Liver (tissue), 9 donors: Measurements from ENCODE around the gene ARNT2. TPM values are rescaled to one million over a fixed set of nuclear protein-coding genes. Genes with fewer than 3 reads are reported as not detected.

Experiments used
- DNase-seq: peaks from one replicate; pipeline ENCODE4 v3.0.0-alpha.2; 2017; ENCODE audit warnings: low spot score
- H3K27ac ChIP-seq, 2 donors: one replicate each; pipeline ENCODE4 v1.7.0; 2013; ENCODE audit warnings: inconsistent platforms in 2 of 2, low read length in 2 of 2, control low read depth in 1 of 2, low read depth in 1 of 2, mild to moderate bottlenecking in 1 of 2
- H3K27me3 ChIP-seq, 4 donors: one replicate each; pipeline versions ENCODE4 v1.6.1 to v1.7.0; 2013; ENCODE audit warnings: low read length in 3 of 4, inconsistent platforms in 1 of 4, mild to moderate bottlenecking in 1 of 4, moderate library complexity in 1 of 4; ENCODE audit not compliant: control insufficient read depth in 4 of 4, insufficient read depth in 4 of 4
- H3K36me3 ChIP-seq, 4 donors: one replicate each; pipeline versions ENCODE4 v1.6.1 to v1.7.0; 2013; ENCODE audit warnings: low read length in 3 of 4, mild to moderate bottlenecking in 3 of 4, low read depth in 1 of 4, moderate library complexity in 1 of 4; ENCODE audit not compliant: control insufficient read depth in 4 of 4, insufficient read depth in 3 of 4
- H3K4me1 ChIP-seq, 4 donors: one replicate each; pipeline versions ENCODE4 v1.6.1 to v1.7.0; 2013; ENCODE audit warnings: low read length in 3 of 4, mild to moderate bottlenecking in 3 of 4, moderate library complexity in 1 of 4; ENCODE audit not compliant: control insufficient read depth in 4 of 4, insufficient read depth in 4 of 4
- H3K4me3 ChIP-seq, 3 donors: one replicate each; pipeline versions ENCODE4 v1.6.1 to v1.7.0; 2013; ENCODE audit warnings: low read length in 3 of 3, control low read depth in 1 of 3, low read depth in 1 of 3, mild to moderate bottlenecking in 1 of 3
- H3K9ac ChIP-seq, 2 donors: one replicate each; pipeline ENCODE4 v1.7.0; 2013; ENCODE audit warnings: low read length in 2 of 2, mild to moderate bottlenecking in 2 of 2, moderate library complexity in 2 of 2, control low read depth in 1 of 2, low read depth in 1 of 2
- H3K9me3 ChIP-seq, 4 donors: one replicate each; pipeline versions ENCODE4 v1.6.1 to v1.7.0; 2013; ENCODE audit warnings: low read length in 3 of 4; ENCODE audit not compliant: control insufficient read depth in 4 of 4
- EGR1 ChIP-seq, 2 donors: IDR thresholded peaks; 2 replicates each; pipeline ENCODE4 v1.6.1; 2016 to 2018; ENCODE audit warnings: antibody characterized with exemption in 2 of 2, low read depth in 2 of 2
- FOXA1 ChIP-seq: IDR thresholded peaks from 2 replicates; pipeline ENCODE4 v1.6.1; 2016; ENCODE audit warnings: antibody characterized with exemption
- FOXA2 ChIP-seq: IDR thresholded peaks from 2 replicates; pipeline ENCODE4 v1.6.1; 2016; ENCODE audit warnings: antibody characterized with exemption
- GABPA ChIP-seq, 2 donors: IDR thresholded peaks in 1 of 2; conservative IDR thresholded peaks in 1 of 2; 2 replicates each; pipeline ENCODE4 v1.6.1; 2016; ENCODE audit warnings: antibody characterized with exemption in 2 of 2, mild to moderate bottlenecking in 1 of 2, moderate library complexity in 1 of 2
- HNF4A ChIP-seq, 2 donors: conservative IDR thresholded peaks; 2 replicates each; pipeline ENCODE4 v1.6.1; 2016; ENCODE audit warnings: antibody characterized with exemption in 2 of 2, mild to moderate bottlenecking in 2 of 2
- HNF4G ChIP-seq: IDR thresholded peaks from 2 replicates; pipeline ENCODE4 v1.6.1; 2016; ENCODE audit warnings: antibody characterized with exemption
- JUND ChIP-seq, 2 donors: IDR thresholded peaks; 2 replicates each; pipeline ENCODE4 v1.6.1; 2016; ENCODE audit warnings: antibody characterized with exemption in 2 of 2
- NR2F2 ChIP-seq: IDR thresholded peaks from 2 replicates; pipeline ENCODE4 v1.6.1; 2016; ENCODE audit warnings: antibody characterized with exemption
- RAD21 ChIP-seq, 2 donors: IDR thresholded peaks; 2 replicates each; pipeline ENCODE4 v1.6.1; 2016; ENCODE audit warnings: antibody characterized with exemption in 2 of 2, mild to moderate bottlenecking in 2 of 2
- RXRA ChIP-seq, 2 donors: IDR thresholded peaks; 2 replicates each; pipeline ENCODE4 v1.6.1; 2017 to 2018; ENCODE audit warnings: antibody characterized with exemption in 2 of 2, mild to moderate bottlenecking in 1 of 2
- TAF1 ChIP-seq: conservative IDR thresholded peaks from 2 replicates; pipeline ENCODE4 v1.6.1; 2016; ENCODE audit warnings: antibody characterized with exemption, mild to moderate bottlenecking
- WGBS: extraction: QIAGEN DNeasy Blood & Tissue Kit; methylation state at CpG from one replicate; pipeline ENCODE4 v1.1.7; 2013; 5-methylcytosine and 5-hydroxymethylcytosine counted together
- polyA plus RNA-seq, 2 donors: library from polyadenylated mRNA; stranded (reverse) in 1 of 2; unstranded in 1 of 2; fragments of 200-250 nt in 1 of 2; fragments of >200 nt in 1 of 2; fragmentation: Nextera tagmentation in 1 of 2; extraction: Ambion mirVana in 1 of 2; gene quantifications; one replicate each; pipeline versions ENCODE4 v1.2.1 to v1.2.3, GENCODE V29; 2013 to 2015
- total RNA-seq, 2 donors: library from RNA; depleted of rRNA; stranded (reverse); fragments of >200 nt; gene quantifications; one replicate each; pipeline ENCODE4 v1.2.3, GENCODE V29; 2014
- TF ChIP-seq, protein P1 (sequence below): IDR thresholded peaks from 2 replicates; pipeline ENCODE4 v1.6.1; 2016; ENCODE audit warnings: antibody characterized with exemption
- TF ChIP-seq, protein P2 (sequence below): IDR thresholded peaks from 2 replicates; pipeline ENCODE4 v1.6.1; 2016; ENCODE audit warnings: antibody characterized with exemption, mild to moderate bottlenecking
- TF ChIP-seq, protein P3 (sequence below): IDR thresholded peaks from 2 replicates; pipeline ENCODE4 v1.6.1; 2016; ENCODE audit warnings: antibody characterized with exemption
- TF ChIP-seq, protein P4 (sequence below): IDR thresholded peaks from 2 replicates; pipeline ENCODE4 v1.6.1; 2016; ENCODE audit warnings: antibody characterized with exemption
- donor health status: healthy.
- donor health status: healthy.
- donor health status: healthy.
- donor health status: healthy.
- donor health status: healthy.

ARNT2 gene
- total and polyA plus RNA-seq, 4 donors, result 0.17 to 0.92 (median 0.54) TPM

DNA sequence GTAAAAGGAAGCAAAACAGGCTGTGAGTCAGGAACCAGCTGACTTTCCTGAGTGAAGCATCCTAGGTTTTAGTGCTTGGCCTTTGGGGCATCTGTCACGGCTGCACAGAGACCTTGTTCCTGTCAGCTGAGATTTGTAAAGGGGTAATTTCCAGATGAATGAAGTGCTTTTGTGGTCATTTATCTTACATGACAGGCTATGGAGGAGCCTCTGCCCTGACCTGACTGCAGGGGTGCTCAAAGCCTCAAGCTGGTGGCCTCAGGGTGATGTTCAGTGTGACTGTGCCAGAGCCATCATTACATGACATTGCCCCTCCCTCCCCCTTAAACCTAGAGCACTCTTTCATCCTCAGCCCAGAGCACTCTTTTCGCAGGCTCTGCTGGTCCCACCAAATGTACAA is 132.5 kb downstream of the ARNT2 start:
- H3K9ac ChIP-seq, result no peak overlapping the region
- DNase-seq, result no peak
- H3K27ac ChIP-seq, result no peak overlapping the region
- no peaks in the 10 kb centered on the region for H3K9me3 ChIP-seq
- H3K36me3 ChIP-seq, result no peaks in the 10 kb centered on the region
- TF ChIP-seq TAF1 (no peak), RAD21 (IDR thresholded peaks at IDR 0.05) (no peak), NR2F2 (no peak), FOXA1 (no peak), GABPA (IDR thresholded peaks at IDR 0.05 in 1 of 2, conservative IDR thresholded peaks at IDR 0.05 in 1 of 2) (no peak), HNF4A (conservative IDR thresholded peaks at IDR 0.05) (no peak)
- TF ChIP-seq, protein P1, sequence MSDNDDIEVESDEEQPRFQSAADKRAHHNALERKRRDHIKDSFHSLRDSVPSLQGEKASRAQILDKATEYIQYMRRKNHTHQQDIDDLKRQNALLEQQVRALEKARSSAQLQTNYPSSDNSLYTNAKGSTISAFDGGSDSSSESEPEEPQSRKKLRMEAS, result no peak
- TF ChIP-seq, protein P2, sequence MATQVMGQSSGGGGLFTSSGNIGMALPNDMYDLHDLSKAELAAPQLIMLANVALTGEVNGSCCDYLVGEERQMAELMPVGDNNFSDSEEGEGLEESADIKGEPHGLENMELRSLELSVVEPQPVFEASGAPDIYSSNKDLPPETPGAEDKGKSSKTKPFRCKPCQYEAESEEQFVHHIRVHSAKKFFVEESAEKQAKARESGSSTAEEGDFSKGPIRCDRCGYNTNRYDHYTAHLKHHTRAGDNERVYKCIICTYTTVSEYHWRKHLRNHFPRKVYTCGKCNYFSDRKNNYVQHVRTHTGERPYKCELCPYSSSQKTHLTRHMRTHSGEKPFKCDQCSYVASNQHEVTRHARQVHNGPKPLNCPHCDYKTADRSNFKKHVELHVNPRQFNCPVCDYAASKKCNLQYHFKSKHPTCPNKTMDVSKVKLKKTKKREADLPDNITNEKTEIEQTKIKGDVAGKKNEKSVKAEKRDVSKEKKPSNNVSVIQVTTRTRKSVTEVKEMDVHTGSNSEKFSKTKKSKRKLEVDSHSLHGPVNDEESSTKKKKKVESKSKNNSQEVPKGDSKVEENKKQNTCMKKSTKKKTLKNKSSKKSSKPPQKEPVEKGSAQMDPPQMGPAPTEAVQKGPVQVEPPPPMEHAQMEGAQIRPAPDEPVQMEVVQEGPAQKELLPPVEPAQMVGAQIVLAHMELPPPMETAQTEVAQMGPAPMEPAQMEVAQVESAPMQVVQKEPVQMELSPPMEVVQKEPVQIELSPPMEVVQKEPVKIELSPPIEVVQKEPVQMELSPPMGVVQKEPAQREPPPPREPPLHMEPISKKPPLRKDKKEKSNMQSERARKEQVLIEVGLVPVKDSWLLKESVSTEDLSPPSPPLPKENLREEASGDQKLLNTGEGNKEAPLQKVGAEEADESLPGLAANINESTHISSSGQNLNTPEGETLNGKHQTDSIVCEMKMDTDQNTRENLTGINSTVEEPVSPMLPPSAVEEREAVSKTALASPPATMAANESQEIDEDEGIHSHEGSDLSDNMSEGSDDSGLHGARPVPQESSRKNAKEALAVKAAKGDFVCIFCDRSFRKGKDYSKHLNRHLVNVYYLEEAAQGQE, result no peak
- TF ChIP-seq, protein P3, sequence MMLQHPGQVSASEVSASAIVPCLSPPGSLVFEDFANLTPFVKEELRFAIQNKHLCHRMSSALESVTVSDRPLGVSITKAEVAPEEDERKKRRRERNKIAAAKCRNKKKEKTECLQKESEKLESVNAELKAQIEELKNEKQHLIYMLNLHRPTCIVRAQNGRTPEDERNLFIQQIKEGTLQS, result no peak
- no peaks in the 10 kb centered on the region for H3K4me1 ChIP-seq
- peaks cover 0 to 10% (median 0%) of the 10 kb centered on the region in 4 donors for H3K27me3 ChIP-seq
- no peak overlapping the region for H3K4me3 ChIP-seq
- 76% methylated on average over 2 of the region's 2 CpGs for WGBS

DNA sequence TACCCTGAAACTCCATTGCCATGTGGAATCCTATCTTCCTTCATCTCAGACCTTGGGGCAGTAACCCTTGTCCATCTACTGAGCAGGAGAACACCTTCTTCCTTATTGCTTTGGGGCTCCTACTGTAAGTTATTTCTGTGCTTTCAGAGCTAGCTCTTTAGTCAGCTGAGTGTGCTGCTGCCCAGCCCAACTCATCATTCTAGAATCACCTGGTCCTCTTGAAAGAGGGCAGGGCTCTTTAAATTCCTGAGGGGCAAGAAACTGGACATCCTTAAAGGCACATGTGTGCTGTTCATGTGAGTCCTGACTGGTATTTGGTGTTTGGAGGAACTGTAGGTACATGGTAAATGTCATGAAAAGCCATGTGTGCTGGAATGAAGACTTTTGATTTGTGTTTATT is 140.9 kb downstream of the ARNT2 start:
- H3K27me3 ChIP-seq, result peaks cover 0 to 18% (median under 1%) of the 10 kb centered on the region in 4 donors
- H3K4me1 ChIP-seq, result no peaks in the 10 kb centered on the region
- TF ChIP-seq HNF4A (conservative IDR thresholded peaks at IDR 0.05) (no peak), EGR1 (IDR thresholded peaks at IDR 0.05; ENCODE audit: low read depth in 2 of 2) (no peak), JUND (IDR thresholded peaks at IDR 0.05) (no peak), RAD21 (IDR thresholded peaks at IDR 0.05) (no peak), NR2F2 (no peak), RXRA (IDR thresholded peaks at IDR 0.05) (no peak), FOXA1 (no peak)
- TF ChIP-seq, protein P3, result no peak
- TF ChIP-seq, protein P1, result no peak
- DNase-seq, result no peak
- H3K9me3 ChIP-seq, result peaks cover 0 to 3% (median 0%) of the 10 kb centered on the region in 4 donors
- no peak overlapping the region for H3K9ac ChIP-seq
- no peak overlapping the region for H3K27ac ChIP-seq
- no peaks in the 10 kb centered on the region for H3K36me3 ChIP-seq
- no peak overlapping the region for H3K4me3 ChIP-seq

DNA sequence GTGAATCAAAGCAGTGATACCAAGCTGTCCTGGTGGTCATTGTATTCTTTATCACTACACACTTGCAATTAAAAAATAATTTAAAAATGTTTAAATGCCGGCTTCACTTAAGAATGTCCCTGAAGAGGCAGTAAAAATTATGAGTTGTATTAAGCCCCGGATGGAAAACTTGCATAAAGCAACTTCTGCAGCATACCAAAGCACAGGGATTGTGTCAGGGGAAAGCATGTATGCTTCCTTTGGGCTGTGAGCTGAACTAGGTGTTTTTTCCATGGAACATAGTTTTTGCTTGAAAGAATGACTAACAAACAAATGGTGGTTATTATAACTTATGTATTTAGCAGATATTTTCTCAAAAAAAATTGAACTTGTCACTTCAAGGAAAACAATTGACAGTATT is 143.1 kb downstream of the ARNT2 start:
- peaks cover 0 to 15% (median under 1%) of the 10 kb centered on the region in 4 donors for H3K27me3 ChIP-seq
- peaks cover 0 to 5% (median 0%) of the 10 kb centered on the region in 4 donors for H3K9me3 ChIP-seq
- no peak overlapping the region for H3K9ac ChIP-seq
- 91% methylated on average over 2 of the region's 2 CpGs for WGBS
- H3K36me3 ChIP-seq, result no peaks in the 10 kb centered on the region
- H3K4me1 ChIP-seq, result no peaks in the 10 kb centered on the region
- no peak for DNase-seq
- no peak overlapping the region for H3K27ac ChIP-seq
- no peak overlapping the region for H3K4me3 ChIP-seq
- TF ChIP-seq GABPA (IDR thresholded peaks at IDR 0.05 in 1 of 2, conservative IDR thresholded peaks at IDR 0.05 in 1 of 2), result no peak
- TF ChIP-seq HNF4A (conservative IDR thresholded peaks at IDR 0.05), result no peak
- TF ChIP-seq RAD21 (IDR thresholded peaks at IDR 0.05), result no peak
- no peak for TF ChIP-seq FOXA1
- no peak for TF ChIP-seq EGR1 (IDR thresholded peaks at IDR 0.05; ENCODE audit: low read depth in 2 of 2)
- TF ChIP-seq, protein P1, result no peak
- TF ChIP-seq JUND (IDR thresholded peaks at IDR 0.05), result no peak
- no peak for TF ChIP-seq FOXA2
- no peak for TF ChIP-seq HNF4G
- no peak for TF ChIP-seq NR2F2
- TF ChIP-seq, protein P4, sequence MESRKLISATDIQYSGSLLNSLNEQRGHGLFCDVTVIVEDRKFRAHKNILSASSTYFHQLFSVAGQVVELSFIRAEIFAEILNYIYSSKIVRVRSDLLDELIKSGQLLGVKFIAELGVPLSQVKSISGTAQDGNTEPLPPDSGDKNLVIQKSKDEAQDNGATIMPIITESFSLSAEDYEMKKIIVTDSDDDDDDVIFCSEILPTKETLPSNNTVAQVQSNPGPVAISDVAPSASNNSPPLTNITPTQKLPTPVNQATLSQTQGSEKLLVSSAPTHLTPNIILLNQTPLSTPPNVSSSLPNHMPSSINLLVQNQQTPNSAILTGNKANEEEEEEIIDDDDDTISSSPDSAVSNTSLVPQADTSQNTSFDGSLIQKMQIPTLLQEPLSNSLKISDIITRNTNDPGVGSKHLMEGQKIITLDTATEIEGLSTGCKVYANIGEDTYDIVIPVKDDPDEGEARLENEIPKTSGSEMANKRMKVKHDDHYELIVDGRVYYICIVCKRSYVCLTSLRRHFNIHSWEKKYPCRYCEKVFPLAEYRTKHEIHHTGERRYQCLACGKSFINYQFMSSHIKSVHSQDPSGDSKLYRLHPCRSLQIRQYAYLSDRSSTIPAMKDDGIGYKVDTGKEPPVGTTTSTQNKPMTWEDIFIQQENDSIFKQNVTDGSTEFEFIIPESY, result no peak
- TF ChIP-seq, protein P2, result no peak
- TF ChIP-seq TAF1, result no peak
